Epithelial cell of esophagus (primary cell): ENCODE results near the gene INO80.

Experiments used
- DNase-seq: peaks from one replicate; pipeline ENCODE4 v3.0.0; 2010; ENCODE audit warnings: low read depth
- H3K4me3 ChIP-seq: 2 replicates; pipeline ENCODE4 v1.5.1; 2011; ENCODE audit warnings: mild to moderate bottlenecking, low read length, control low read depth
- TF ChIP-seq, protein P1 (sequence below): IDR thresholded peaks from 2 replicates; pipeline ENCODE4 v1.5.1; 2011; ENCODE audit warnings: low read depth, mild to moderate bottlenecking, low read length, control low read depth, inconsistent platforms; ENCODE audit not compliant: insufficient read depth; ENCODE audit errors: missing control alignments

INO80 gene

DNA sequence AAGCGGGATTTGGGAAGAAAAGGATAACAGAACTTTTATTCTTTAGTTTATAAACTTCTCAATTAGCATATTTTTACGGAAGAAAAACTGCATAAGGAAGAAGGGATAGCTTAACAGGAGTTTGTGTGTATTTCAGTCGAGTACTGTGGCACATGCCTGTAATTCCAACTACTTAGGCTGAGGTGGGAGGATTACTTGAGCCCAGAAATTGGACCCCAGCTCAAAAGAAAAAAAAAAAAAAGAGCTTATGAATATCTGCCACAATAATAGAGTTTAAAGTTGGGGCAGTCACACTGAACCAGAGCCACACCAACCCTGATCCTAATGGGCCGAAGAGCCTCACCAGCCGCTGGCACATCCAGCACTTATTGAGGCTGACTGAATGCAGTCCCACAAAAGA lies 131.7 kb downstream of the INO80 start:
- TF ChIP-seq, protein P1, sequence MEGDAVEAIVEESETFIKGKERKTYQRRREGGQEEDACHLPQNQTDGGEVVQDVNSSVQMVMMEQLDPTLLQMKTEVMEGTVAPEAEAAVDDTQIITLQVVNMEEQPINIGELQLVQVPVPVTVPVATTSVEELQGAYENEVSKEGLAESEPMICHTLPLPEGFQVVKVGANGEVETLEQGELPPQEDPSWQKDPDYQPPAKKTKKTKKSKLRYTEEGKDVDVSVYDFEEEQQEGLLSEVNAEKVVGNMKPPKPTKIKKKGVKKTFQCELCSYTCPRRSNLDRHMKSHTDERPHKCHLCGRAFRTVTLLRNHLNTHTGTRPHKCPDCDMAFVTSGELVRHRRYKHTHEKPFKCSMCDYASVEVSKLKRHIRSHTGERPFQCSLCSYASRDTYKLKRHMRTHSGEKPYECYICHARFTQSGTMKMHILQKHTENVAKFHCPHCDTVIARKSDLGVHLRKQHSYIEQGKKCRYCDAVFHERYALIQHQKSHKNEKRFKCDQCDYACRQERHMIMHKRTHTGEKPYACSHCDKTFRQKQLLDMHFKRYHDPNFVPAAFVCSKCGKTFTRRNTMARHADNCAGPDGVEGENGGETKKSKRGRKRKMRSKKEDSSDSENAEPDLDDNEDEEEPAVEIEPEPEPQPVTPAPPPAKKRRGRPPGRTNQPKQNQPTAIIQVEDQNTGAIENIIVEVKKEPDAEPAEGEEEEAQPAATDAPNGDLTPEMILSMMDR = no peak
- DNase-seq = no peak
- H3K4me3 ChIP-seq = no peak overlapping the region

DNA sequence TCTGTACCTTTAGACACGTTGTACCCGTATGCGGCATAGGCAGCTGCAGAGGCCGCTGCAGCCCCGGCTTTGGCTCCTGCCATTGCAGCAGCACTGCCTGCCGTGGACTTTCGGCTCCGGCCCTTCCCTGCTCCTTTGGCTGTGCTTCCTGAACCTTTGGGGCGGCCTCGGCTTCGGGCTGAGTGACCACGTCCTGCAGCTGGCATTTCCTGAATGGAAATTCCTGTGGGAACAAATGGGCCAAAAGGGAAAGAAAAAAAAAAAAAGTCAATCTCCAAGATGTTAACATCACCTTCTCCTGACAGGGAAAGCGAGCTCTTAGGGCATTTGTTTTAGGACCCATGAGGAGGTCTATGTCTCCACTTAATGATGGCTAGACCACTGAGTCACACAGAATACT lies 133.2 kb downstream of the INO80 start:
- DNase-seq = no peak
- TF ChIP-seq, protein P1 = no peak
- H3K4me3 ChIP-seq = no peak overlapping the region

DNA sequence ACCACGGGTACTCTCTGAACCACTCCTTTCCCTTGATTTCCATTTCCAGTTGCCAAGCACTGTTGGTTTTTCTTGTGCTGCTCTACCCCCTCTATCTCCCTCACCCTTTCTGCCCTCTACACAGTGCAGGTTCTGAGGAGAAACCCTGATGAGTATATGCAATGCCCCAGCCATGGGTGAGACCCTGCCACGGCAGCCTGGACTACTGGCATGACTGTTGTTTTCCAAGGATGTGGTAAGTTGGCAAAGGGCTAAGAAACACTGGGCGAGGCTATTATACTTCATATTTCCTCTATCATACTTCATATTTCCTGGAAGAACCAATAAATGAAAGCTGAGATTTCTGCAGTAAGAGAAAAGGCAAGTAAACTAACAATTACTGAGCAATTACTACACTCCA lies 134.9 kb downstream of the INO80 start:
- H3K4me3 ChIP-seq = no peak overlapping the region
- DNase-seq = no peak
- TF ChIP-seq, protein P1 = no peak

DNA sequence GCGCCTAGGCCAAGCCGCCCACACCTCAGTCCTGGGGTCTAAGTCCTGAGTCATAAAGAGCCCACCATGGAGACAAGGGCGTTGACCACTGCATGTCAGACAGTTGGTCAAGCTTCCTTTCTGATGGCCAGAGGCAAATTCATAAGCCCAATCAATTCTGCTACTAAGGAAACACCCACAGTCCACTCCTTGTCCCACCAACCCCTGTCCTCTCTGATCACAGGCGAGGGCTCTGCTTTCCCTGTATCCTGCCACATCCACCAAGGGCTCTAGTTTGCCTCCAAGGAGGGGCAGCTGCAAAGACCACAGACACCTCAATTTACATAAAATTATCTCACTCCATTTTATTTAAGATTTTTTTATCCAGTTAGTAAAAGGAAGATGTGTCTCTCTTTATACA lies 137.5 kb downstream of the INO80 start:
- TF ChIP-seq, protein P1 = no peak
- no peak overlapping the region for H3K4me3 ChIP-seq
- no peak for DNase-seq

DNA sequence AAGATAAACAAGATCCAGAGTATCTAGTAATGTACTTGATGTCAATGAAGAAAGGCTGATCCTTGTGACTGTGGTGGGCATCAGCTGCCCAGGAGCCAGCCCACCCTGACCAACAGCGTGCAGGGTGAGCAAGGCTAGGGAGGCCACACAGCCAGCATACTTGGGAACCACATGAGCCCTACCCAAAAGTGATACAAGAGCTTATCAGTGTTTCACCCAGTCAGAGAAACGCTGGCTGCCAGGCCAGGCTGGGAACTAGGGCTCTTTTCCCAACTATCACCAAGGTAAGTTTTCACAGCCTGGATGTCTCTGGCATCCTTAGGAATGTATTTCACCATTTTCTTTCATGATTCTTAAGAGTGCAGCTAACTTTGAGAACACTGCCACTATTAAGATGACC lies 137.9 kb downstream of the INO80 start:
- no peak for DNase-seq
- TF ChIP-seq, protein P1 = no peak
- H3K4me3 ChIP-seq = no peak overlapping the region

DNA sequence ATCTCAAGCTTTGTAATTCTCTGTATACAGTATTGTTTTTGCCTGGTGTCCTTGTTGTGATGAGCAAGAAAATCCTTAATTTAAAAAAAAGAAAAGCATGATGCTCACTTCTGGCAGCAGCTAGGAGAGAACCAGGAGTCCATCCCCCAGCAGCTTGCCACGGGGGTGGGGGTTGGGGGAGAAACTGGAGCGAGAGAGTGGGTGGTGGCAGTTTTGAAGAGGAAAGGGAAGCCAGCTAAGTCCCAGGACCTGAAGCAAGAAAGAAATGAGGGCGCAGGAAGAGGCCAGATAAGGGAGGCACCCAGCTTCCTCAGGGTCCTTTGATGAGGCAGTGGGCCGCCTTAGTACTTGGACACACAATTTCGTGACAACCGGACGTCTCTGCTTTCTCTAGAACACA lies 139.3 kb downstream of the INO80 start:
- TF ChIP-seq, protein P1 = no peak
- DNase-seq = no peak
- no peak overlapping the region for H3K4me3 ChIP-seq

DNA sequence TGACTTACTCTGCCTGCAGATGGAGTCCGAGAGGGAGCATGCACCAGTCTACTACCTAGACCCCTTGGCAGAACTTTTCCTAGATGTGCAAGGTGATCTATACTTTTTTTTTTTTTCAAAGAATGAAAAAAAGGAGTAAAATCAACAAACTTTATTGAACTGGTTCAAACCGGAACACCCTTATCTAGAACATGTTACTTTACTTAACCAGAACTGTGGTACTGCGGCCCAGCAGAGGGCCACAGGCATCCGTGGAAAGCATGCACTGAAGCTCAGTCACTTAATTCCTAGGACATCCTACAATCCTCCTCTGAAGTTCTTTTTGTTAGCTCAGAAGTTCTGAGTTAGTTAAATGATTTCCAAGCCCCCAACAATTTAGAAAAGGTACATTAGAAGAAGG lies 141.2 kb downstream of the INO80 start:
- no peak overlapping the region for H3K4me3 ChIP-seq
- DNase-seq = no peak
- TF ChIP-seq, protein P1 = no peak
